ENCODE measurements around the gene FBXL7. TPM values are rescaled to one million over a fixed set of nuclear protein-coding genes. Genes with fewer than 3 reads are reported as not detected.

Gene FBXL7
- total RNA-seq, 1 donor from 2014 or later: 4.4 TPM

DNA sequence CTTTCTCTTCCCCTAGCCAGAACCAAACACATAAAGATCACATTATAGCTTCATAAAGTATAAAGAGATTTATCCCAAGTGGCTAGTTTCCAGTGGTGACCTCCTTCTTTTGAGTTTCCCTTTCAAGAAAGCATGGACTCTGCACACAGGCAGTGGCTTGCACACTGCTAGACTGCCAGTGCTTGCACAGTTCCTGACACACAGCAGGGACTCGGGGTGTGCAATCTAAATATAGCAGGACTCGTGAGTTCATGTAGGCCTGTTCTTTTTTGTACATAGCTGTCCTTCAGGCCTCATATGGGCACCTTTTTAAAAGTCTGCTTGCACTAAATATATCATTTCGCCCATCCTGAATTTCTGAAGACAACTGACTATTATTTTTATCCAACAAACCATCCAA is 308.6 kb downstream of the FBXL7 start:
- H3K27me3 ChIP-seq (ENCODE audit: control insufficient read depth, insufficient read depth, low read length): no peaks in the 10 kb centered on the region
- H3K36me3 ChIP-seq (ENCODE audit: control insufficient read depth, insufficient read depth, low read length): no peaks in the 10 kb centered on the region
- DNase-seq (ENCODE audit: low read depth): no peak
- TF ChIP-seq, protein P1, sequence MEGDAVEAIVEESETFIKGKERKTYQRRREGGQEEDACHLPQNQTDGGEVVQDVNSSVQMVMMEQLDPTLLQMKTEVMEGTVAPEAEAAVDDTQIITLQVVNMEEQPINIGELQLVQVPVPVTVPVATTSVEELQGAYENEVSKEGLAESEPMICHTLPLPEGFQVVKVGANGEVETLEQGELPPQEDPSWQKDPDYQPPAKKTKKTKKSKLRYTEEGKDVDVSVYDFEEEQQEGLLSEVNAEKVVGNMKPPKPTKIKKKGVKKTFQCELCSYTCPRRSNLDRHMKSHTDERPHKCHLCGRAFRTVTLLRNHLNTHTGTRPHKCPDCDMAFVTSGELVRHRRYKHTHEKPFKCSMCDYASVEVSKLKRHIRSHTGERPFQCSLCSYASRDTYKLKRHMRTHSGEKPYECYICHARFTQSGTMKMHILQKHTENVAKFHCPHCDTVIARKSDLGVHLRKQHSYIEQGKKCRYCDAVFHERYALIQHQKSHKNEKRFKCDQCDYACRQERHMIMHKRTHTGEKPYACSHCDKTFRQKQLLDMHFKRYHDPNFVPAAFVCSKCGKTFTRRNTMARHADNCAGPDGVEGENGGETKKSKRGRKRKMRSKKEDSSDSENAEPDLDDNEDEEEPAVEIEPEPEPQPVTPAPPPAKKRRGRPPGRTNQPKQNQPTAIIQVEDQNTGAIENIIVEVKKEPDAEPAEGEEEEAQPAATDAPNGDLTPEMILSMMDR (IDR thresholded peaks at IDR 0.05; ENCODE audit: insufficient read depth, low read length, poor library complexity, severe bottlenecking): no peak
- no peak overlapping the region for H3K4me3 ChIP-seq (ENCODE audit: low read depth, low read length)

DNA sequence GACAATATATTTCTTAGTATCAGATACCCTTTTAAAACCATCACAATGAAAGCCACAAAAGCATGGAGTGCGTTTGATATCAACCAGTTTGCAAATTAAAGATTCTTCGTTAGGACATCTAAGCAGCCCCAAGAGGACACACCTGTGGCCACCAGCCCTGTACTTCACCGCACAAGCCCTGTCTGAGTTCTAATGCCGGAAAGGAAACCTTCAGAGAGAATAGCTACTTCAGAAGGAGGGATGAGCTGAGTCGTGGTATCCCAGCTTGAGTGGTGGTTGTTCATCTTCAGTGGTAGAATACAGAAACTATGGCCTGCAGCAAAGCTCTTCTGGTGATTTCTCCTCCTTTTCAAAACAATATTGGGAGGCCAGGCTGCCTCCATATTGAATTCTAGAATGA is 319.6 kb downstream of the FBXL7 start:
- no peak for DNase-seq (ENCODE audit: low read depth)
- Histone ChIP-seq H3K4me3 (ENCODE audit: low read depth, low read length) (no peak overlapping the region), H3K36me3 (ENCODE audit: control insufficient read depth, insufficient read depth, low read length) (no peaks in the 10 kb centered on the region), H3K27me3 (ENCODE audit: control insufficient read depth, insufficient read depth, low read length) (no peaks in the 10 kb centered on the region)
- TF ChIP-seq, protein P1 (IDR thresholded peaks at IDR 0.05; ENCODE audit: insufficient read depth, low read length, poor library complexity, severe bottlenecking): no peak

DNA sequence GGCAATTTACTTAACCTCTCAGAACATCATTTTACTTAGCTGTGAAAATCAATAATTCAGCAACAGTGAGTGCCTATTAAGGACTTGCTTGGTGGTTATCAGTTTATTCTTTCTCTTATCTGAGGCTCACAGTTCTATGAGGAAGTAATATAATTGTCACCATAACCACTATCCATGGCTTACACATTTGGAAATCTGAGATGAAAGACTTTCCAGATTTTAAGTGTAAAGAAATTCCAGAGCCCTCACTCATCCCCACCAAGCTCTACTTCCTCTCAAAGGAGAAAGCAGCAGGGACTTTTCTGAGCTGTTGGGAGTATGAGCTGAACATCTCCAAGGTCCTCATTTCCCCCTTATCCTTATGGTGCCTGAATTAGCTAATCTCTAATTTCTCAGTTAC is 321.5 kb downstream of the FBXL7 start:
- Histone ChIP-seq H3K4me3 (ENCODE audit: low read depth, low read length) (no peak overlapping the region), H3K36me3 (ENCODE audit: control insufficient read depth, insufficient read depth, low read length) (no peaks in the 10 kb centered on the region), H3K27me3 (ENCODE audit: control insufficient read depth, insufficient read depth, low read length) (no peaks in the 10 kb centered on the region)
- no peak for DNase-seq (ENCODE audit: low read depth)
- TF ChIP-seq, protein P1 (IDR thresholded peaks at IDR 0.05; ENCODE audit: insufficient read depth, low read length, poor library complexity, severe bottlenecking): no peak

DNA sequence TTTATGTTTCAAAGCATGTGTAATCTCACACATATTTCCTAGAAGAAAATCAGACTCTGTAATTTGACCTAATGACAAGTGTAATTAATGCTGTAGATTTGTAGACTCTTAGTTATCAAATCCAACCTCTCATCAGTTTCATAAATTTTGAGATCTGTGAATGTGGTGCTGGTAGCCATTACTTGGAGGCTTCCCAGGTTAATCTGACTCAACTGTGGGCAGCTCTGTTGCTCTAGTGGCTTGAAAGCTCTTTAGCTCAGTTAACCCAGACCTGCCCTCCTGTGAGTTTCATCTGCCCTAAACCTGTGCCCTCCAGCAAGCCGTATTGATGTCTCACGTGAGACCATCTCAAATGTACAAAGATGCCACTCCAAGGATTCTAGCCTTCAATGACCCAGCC is 323.4 kb downstream of the FBXL7 start:
- Histone ChIP-seq H3K36me3 (ENCODE audit: control insufficient read depth, insufficient read depth, low read length) (no peaks in the 10 kb centered on the region), H3K4me3 (ENCODE audit: low read depth, low read length) (no peak overlapping the region), H3K27me3 (ENCODE audit: control insufficient read depth, insufficient read depth, low read length) (no peaks in the 10 kb centered on the region)
- no peak for DNase-seq (ENCODE audit: low read depth)
- TF ChIP-seq, protein P1 (IDR thresholded peaks at IDR 0.05; ENCODE audit: insufficient read depth, low read length, poor library complexity, severe bottlenecking): no peak

DNA sequence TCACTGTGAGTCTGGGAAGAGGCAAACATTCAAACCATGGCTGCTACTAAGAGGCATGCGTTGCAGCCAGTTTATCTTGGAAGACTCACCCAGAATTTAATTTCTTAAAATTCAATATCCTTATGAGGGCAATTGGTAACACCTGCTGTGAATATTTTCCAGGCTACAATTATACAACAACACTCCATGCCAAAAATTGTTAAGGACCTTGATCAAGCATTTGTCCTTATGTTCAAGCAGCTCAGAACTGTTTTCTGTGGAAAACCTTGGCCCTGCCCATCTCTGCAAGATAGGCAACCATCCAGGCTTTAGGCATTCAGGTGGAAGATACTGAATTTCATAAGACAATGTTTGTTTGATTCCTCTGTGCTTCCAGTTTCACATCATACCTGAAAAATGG is 327.8 kb downstream of the FBXL7 start:
- DNase-seq (ENCODE audit: low read depth): no peak
- TF ChIP-seq, protein P1 (IDR thresholded peaks at IDR 0.05; ENCODE audit: insufficient read depth, low read length, poor library complexity, severe bottlenecking): no peak
- H3K36me3 ChIP-seq (ENCODE audit: control insufficient read depth, insufficient read depth, low read length): no peaks in the 10 kb centered on the region
- no peaks in the 10 kb centered on the region for H3K27me3 ChIP-seq (ENCODE audit: control insufficient read depth, insufficient read depth, low read length)
- H3K4me3 ChIP-seq (ENCODE audit: low read depth, low read length): no peak overlapping the region

DNA sequence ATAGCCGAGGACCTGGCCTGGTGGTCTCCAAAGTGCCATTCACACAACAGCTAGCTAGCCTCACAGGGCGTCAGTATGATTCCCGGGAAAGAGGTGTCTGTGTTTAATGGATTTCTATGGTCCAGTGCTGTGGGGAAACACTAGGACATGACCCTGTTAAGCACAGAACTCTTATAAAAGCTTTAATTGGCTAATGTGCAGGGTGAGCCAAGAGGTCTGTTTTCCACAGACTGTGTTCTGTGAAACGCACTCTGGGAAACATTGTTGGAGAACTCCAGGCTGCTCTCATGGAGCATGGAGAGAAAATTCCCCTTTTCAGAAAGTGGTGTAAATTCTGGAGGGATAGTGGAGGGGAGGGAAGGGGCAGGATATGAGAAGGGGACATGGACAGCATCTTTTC is 331.4 kb downstream of the FBXL7 start:
- Histone ChIP-seq H3K4me3 (ENCODE audit: low read depth, low read length) (no peak overlapping the region), H3K36me3 (ENCODE audit: control insufficient read depth, insufficient read depth, low read length) (no peaks in the 10 kb centered on the region), H3K27me3 (ENCODE audit: control insufficient read depth, insufficient read depth, low read length) (no peaks in the 10 kb centered on the region)
- TF ChIP-seq, protein P1 (IDR thresholded peaks at IDR 0.05; ENCODE audit: insufficient read depth, low read length, poor library complexity, severe bottlenecking): no peak
- no peak for DNase-seq (ENCODE audit: low read depth)

Data from kidney epithelial cell (primary cell).